GM12801 (cell line): ENCODE measurements around the gene PRPSAP1.

Experiments used
- TF ChIP-seq, protein P1 (sequence below): IDR thresholded peaks from one replicate; pipeline ENCODE4 v1.5.1; 2011; ENCODE audit warnings: control low read depth; ENCODE audit not compliant: insufficient read length; ENCODE audit errors: extremely low read depth

Gene PRPSAP1

DNA sequence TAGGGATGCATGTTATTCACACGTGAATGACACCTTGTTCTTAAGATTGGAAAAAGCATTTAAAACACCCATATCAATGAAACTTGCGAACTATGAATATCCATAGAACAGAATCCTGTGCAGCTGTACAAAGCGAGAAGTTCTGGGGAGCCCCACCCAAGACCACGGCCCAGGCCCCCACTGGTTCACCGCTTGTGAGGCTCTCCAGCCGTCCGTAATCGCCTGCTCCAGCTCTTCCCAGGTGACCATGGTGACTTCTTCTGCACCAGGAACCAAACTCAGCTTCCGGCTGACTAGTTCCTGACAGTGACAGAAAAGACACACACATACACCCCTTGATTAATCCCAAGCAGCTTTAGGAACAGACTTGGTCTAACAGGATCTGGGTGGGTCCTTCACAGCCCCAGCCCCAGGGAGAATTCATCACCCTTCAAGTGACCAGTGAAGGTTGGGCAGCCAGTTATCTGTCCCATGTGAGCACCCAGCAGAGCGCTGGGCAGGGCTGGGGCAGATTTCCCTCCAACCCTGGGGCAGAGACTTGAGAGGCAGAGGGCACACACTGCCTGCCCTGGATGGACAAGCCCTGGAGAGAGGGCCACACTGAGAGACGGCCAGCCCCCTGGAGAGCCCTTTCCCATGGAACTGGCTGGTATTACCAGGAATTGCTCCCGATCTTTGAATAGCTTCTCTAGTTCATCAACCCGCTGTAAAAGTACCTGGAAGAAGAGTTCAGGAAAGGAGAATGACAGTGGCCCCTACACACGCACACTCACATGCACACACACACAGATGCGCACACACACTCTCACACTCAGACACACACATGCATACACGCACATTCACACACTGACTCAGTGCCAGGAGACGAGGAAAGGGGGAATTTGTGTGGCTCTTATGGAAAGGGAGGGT lies 49.2 kb downstream of the PRPSAP1 start:
- TF ChIP-seq, protein P1, sequence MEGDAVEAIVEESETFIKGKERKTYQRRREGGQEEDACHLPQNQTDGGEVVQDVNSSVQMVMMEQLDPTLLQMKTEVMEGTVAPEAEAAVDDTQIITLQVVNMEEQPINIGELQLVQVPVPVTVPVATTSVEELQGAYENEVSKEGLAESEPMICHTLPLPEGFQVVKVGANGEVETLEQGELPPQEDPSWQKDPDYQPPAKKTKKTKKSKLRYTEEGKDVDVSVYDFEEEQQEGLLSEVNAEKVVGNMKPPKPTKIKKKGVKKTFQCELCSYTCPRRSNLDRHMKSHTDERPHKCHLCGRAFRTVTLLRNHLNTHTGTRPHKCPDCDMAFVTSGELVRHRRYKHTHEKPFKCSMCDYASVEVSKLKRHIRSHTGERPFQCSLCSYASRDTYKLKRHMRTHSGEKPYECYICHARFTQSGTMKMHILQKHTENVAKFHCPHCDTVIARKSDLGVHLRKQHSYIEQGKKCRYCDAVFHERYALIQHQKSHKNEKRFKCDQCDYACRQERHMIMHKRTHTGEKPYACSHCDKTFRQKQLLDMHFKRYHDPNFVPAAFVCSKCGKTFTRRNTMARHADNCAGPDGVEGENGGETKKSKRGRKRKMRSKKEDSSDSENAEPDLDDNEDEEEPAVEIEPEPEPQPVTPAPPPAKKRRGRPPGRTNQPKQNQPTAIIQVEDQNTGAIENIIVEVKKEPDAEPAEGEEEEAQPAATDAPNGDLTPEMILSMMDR = no peak

DNA sequence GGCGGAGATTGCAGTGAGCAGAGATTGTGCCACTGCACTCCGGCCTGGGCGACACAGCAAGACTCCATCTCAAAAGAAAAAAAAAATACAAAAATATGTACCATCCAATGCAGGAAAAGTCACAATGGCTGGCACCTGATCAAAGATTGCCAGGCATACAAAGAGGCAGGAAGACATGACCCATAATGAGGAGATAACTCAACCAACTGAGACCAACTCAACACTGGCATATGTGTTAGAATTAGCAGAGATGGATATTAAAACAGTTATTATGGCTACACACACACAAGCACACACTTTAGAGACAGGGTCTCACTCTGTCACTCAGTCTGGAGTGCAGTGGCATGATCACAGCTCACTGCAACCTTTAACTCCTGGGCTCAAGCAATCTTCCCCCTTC lies 56.3 kb downstream of the PRPSAP1 start:
- TF ChIP-seq, protein P1 = no peak

GRCh38 chr17:76296889-76297288 lies 56.8 kb downstream of the PRPSAP1 start:
- TF ChIP-seq, protein P1 = no peak

DNA sequence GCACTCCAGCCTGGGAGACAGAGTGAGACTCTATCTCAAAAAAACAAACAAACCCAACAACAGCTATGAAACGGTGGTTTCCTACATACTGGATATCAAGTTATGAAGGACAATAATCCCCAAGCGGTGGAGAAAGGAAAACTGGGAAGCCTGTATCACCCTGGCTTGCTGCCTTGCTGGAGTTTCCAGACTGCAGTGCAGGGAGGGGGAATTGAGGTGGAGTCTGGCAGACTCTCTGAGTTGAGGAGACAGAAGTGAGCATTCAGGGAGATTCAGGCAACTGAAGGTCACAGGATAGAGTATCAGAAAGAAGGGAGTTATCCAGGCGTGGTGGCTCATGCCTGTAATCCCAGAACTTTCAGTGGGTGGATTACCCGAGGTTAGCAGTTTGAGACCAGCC lies 57.5 kb downstream of the PRPSAP1 start:
- TF ChIP-seq, protein P1 = no peak

GRCh38 chr17:76293106-76293505 lies 60.6 kb downstream of the PRPSAP1 start:
- TF ChIP-seq, protein P1 = no peak

DNA sequence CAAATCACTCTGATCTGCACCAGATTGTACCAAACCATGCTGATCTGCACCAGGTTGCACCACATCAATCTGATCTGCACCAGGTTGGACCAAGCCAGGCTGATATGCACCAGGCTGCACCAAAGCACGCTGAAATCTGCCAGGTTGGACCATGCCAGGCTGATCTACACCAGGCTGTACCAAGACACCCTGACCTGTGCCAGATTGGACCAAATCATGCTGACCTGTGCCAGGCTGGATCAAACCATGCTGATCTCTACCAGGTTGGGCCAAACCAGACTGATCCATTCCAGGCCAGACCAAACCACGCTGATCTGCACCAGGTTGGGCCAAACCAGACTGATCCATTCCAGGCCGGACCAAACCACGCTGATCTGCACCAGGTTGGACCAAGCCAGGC lies 61.1 kb downstream of the PRPSAP1 start:
- TF ChIP-seq, protein P1 = no peak

DNA sequence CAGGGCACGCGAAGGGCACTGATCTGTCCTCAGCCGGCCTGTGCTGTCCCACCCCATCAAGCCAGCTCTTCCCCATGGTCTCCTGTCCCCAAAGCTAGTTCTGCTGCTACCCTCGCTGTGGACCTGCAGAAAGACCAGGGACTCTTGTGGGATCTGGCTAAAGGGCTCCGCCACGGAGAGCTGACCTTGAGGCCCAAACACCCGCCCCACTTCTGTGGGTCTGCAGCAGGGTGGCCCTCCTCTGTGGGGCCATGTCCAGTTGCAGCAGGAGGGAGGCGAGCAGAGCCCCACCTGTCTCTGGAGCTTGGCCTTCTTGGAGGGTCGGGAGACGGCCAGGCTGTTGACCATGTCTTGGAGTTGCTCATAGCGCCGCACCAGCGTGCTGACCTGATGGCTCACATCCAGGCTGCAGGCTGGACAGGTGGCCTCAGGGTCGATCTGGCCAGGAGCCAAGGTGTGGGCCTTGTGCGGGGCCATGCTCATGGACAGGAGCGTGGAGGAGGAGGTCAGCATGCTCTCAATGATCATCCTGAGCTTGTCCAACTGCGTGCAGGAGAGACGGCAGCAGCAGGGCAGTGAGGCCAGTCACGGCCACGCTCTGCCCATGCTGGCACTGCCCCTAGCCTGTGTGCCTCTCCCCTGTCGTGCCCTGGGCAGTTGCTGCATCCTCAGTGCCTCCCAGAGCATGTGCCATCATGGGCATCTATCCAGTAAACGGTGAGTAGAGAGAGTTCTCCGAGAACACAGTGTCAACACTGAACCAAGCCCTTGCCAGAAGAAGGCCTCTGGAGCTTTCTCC lies 71.9 kb downstream of the PRPSAP1 start:
- TF ChIP-seq, protein P1 = no peak
